Activated CD4-positive, alpha-beta T cell treated with anti-CD3 and anti-CD28 coated beads for 1 hour (primary cell): ENCODE data around the gene SGTB.
"Not testable (repeated sequence)": the region's sequence is repeated elsewhere in the genome, so short reads cannot be mapped to it uniquely, and the experiment has no call there.

Experiments used
- DNase-seq: peaks from one replicate; pipeline ENCODE4 v3.0.0-alpha.2; 2020

Gene SGTB

DNA sequence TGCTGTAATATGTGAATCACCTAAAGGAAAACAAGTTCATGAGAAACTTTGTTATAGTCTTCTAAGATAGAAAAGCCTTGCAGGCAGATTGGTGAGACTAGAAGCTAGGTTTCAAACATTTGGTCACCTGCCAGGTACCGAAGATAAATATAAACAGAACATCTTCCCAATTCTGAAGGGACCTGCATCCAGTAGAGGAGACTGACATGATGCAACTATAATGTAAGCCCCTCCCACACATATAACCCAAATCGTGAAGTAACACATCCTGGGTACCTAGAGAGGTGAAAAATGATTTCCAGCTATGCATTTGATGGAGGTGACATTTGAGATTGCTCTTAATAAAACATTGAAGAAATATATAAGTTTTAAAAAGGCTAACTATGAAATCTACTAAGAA, 67.2 kb downstream of the SGTB start:
- no peak for DNase-seq

DNA sequence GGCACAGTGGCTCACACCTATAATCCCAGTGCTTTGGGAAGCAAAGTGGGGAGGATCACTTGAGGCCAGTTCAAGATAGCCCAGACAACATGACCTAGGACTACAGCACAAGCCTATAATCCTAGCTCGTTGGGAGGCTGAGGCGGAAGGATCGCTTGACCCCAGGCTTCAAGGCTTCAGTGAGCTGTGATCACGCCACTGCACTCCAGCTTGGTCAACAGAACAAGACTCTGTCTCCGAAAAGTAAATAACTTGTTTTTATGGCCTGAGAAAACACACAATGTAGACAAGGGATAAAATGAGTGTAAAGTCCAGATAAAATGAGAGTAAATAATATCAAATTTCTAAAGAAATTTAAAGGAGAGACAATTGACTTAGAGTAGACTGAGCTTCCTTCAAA, 70.8 kb downstream of the SGTB start:
- no peak for DNase-seq

DNA sequence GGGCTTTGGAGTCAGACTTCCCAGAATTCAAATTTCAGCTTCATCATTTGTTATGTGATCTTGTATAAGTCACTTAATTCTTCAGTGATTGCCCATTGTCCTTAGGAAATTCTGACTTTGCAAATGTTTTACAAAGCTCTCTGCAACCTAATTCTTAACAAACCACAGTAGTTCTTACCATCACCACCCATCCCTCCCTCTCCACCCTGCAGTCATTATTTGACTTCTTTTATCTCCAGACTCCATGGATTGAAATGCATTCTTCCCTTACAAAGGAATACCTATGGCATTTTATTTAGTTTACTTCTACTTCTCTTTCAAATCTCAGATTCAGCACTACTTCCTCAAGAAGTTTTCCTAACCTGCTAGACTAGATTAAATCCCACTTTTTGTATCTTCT, 74.0 kb downstream of the SGTB start:
- DNase-seq: no peak

DNA sequence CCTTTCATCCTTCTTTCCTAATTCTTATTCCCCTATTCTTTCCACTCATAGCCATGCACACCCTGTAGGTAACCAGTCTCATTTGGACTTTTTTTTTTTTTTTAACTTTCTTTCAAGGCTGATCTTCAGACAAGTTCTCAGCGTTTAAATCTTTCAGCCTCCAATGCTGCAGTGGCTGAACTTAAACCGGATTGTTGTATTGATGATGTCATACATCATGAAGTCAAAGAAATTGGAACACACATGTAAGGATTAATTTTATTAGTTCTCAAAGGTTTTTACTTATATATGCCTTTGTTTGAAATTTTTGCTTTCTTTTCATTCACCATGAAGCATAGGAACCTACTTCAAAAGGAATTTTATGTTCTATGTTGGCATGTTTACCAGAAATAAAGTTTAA, 75.0 kb downstream of the SGTB start:
- no peak for DNase-seq

DNA sequence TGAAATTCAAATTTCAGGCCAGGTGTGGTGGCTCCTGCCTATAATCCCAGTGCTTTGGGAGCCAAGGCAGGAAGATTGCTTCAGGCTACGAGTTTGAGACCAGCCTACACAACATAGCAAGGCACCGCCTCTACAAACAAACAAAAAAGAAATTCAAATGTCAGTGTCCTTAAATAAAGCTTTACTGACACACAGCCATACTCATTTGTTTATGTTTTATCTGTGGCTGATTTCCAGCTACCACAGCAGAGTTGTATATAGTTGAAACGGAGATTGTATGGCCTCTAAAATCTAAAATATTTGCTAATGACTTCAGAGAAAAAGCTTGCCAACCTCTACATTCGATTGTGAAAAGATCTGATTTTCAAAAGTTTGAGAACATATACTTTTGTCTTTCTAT, 81.7 kb downstream of the SGTB start:
- DNase-seq: no peak

DNA sequence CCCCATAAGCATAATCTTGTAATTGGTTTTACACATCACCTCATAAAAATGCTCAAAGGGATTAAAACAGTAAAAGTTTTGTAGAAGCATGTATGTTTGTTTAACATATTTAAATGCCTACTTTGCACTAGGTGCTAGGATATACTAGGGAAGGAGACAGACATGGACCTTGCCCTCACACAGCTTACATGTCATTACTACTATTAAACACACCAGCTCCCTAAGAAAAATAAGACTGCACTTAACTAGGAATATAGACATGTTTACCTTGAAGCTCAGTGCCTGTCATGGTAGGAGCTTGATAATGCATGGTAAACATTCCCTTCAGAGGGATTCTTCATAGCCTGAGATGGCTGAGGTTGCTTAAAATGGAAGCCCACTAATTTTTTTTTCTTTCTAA, 90.9 kb downstream of the SGTB start:
- DNase-seq: no peak

DNA sequence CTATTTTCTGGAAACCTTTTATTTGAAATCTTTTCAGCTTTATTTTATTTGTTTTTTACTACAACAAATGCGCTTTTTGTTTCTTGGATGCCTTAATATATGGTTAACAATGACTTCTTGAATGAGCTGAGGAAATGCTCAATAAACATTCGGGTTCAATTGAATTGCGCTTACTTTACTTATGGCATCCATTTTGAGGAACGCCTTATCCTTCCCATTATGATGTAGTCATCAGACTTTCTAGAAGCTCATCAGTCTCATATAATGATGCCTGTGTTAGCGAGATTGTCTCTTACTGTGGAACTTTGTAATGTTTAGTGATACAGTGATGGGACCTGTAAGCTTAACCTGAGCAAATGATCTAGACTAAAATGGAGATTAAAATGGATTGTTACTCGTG, 96.2 kb downstream of the SGTB start:
- DNase-seq: no peak

DNA sequence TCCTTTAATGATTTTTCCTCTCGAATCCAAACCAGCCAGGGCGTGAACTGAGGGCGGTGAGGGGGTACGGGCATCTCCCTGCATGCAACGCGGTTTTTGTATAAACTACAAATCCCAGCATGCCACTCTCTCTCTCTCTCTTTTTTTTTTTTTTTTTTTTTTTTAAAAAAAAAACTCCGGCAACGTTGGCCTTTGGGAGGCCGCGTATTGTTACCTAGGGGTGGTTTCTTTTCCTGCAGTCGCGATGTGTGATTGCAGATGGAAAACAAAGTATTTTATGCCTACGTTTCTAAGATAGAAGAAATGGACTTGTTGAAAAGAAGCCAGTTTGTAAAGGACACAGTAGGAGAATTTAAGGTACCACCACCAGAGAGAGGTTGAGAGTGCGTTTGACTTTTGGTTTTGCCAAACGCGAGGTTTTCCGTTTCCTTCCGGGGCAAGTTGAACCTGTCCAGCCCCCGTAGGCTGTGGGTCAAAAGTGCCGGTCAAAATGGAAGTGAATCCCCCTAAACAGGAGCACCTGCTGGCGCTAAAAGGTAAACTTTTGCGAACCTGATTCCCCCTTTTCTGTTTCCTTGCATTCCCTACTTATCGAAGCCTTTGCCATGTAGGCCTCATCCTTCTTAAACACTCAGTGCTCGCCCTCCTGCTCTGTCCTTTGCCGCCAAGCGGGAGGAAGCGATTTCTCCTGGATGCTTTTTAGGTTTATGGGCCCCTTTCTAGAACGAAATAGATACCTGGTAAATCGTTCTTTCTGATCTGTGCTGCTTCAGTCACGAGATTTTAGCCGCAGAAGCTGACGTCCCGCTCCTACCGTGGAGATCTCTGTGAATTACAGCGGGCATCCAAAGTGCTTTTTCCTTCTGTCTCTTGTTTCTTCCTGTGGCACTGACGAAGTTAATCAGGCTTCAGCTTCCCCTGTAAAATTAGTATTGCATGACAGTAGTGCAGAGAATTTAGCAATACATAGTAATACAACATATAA, 97.0 kb downstream of the SGTB start, which contains the start of the genes SHLD3 and TRAPPC13:
Gene SHLD3, plus strand, starts transcription at position 457 of the 985 bp plus-strand sequence. CDS start 4,561 bp downstream, outside the sequence.
Gene TRAPPC13, plus strand, starts transcription at position 457 of the 985 bp plus-strand sequence. Its CDS starts 34 bp downstream, at position 491.
- peak; percentile 71 for DNase-seq

DNA sequence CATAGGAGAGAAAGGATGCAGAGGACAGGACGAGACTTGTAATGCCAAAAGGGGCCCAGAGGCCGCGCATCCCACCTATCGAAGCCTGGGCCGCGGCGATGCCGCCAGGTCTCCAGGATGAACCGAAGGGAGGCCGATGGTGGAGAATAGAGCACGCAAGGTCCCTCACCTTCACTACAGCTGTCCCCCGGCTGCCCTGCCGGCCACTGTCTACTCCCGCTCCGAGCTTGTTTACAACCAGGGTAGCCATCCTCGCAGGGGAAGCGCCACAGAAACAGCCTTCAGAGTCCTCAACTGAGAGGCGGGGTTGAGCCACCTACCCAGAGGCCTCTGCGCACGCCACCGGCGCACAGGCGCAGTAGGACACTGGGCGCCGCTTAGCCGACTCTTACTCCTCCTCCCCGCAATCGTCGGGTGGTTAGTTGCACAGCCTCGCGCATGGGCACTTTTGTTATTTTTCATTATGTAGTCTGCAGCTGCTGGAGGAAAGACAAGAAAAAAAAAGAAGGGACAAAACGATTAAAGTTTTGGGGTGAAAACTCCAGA, 97.8 kb downstream of the SGTB start, which contains the start of gene TRIM23:
Gene TRIM23, minus strand, starts transcription at position 309 of the 546 bp plus-strand sequence. Its CDS starts 59 bp downstream, at position 250.
- peak; percentile 85 for DNase-seq

DNA sequence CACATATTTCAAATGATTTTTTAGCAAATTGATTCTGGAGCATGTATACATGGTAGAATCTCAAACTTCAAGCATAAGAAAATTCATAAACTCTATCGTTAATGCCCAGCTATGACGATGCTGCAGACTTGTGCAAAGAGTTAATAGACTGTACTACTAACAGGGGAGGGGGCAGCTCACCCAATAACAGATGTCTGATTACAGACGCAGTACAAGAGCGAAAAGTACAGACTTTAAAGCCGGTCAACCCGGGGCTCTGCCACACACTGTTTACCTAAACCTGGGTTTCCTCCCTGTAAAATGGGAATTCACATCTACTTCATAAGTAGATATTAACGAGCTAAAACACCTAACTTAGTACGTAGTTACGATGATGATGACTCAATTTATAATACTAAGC, 98.4 kb downstream of the SGTB start:
- DNase-seq: no peak

DNA sequence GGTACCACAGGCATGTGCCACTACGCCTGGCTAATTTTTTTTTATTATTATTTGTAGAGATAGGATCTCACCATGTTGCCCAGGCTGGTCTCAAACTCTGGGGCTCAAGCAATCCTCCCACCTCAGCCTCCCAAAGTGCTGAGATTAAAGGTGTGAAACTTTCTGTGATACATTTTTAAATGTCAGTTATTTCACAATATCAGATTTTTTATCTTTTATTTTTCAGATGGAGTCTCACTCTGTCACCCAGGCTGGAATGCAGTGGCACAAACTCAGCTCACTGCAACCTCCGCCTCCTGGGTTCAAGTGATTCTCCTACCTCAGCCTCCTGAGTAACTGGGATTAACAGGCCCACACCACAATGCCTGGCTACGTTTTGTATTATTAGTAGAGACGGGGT, 99.9 kb downstream of the SGTB start:
- not testable (repeated sequence) for DNase-seq

DNA sequence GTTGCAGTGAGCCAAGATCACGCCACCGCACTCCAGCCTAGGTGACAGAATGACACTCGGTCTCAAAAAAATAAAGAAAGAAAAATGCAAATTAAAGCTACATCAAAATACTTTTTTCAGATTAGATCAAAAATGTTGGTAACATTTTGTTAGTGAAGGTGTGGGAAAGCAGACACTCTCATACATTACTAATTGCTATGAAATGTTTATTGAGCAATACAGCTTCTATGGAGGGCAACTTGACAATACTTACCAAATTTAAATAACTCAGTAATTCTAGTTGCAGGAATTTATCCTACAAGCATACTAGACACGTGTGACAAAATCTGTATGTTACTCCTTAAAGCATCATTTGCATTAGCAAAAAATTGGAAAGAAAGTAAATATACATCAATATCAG, 101.9 kb downstream of the SGTB start:
- DNase-seq: no peak
